Esophagus muscularis mucosa (tissue), 4 donors: ENCODE measurements around the gene SMARCA1. TPM values are rescaled to one million over a fixed set of nuclear protein-coding genes. Genes with fewer than 3 reads are reported as not detected.

Source experiments
- DNase-seq: peaks from one replicate; pipeline ENCODE4 v3.0.0-alpha.2; 2017; ENCODE audit errors: extremely low spot score
- H3K27ac ChIP-seq, 4 donors: fragments of 200-600 bp; sonication (generic); replicated peaks in 1 of 4; 1 replicate in 3 of 4; 2 replicates in 1 of 4; pipeline ENCODE4 v1.5.1; 2016 to 2019; ENCODE audit warnings: mild to moderate bottlenecking in 1 of 4
- H3K27me3 ChIP-seq, 4 donors: fragments of 200-600 bp; sonication (generic); one replicate each; pipeline versions ENCODE4 v1.5.1 to v1.6.0; 2016 to 2019
- H3K36me3 ChIP-seq, 4 donors: fragments of 200-600 bp; sonication (generic); one replicate each; pipeline ENCODE4 v1.5.1; 2016 to 2019
- H3K4me1 ChIP-seq, 4 donors: fragments of 200-600 bp; sonication (generic); one replicate each; pipeline ENCODE4 v1.5.1; 2016 to 2019
- H3K4me3 ChIP-seq, 4 donors: fragments of 200-600 bp; sonication (generic); 1 replicate in 2 of 4; 2 replicates in 2 of 4; pipeline ENCODE4 v1.5.1; 2016 to 2019; ENCODE audit warnings: mild to moderate bottlenecking in 4 of 4, moderate library complexity in 1 of 4
- H3K9me3 ChIP-seq, 4 donors: fragments of 200-600 bp; sonication (generic); 1 replicate in 3 of 4; 2 replicates in 1 of 4; pipeline ENCODE4 v1.5.1; 2016 to 2019
- EP300 ChIP-seq: sonication (generic); formaldehyde crosslinking; IDR thresholded peaks from one replicate; pipeline ENCODE4 v1.6.1; 2017; ENCODE audit warnings: antibody characterized with exemption
- POLR2A ChIP-seq: fragments of 450-650 bp; IDR thresholded peaks from one replicate; pipeline ENCODE4 v1.6.1; 2017; ENCODE audit warnings: antibody characterized with exemption, moderate library complexity, mild to moderate bottlenecking, low read depth
- POLR2AphosphoS5 ChIP-seq, 2 donors: sonication (generic); formaldehyde crosslinking; IDR thresholded peaks; one replicate each; pipeline ENCODE4 v1.6.1; 2017; ENCODE audit warnings: antibody characterized with exemption in 2 of 2
- WGBS: methylation state at CpG from one replicate; pipeline ENCODE4 v1.1.5; 2018; 5-methylcytosine and 5-hydroxymethylcytosine counted together
- intact Hi-C: fragments of 100-400 bp; cut with DNase I; formaldehyde crosslinking; loops from one replicate; pipeline ENCODE4 v1.15.1; 2023
- total RNA-seq, 4 donors: library from RNA; depleted of rRNA; stranded (reverse); fragments of >200 nt; gene quantifications; one replicate each; pipeline versions ENCODE4 v1.1.0 to v1.2.1, GENCODE V29; 2016
- TF ChIP-seq, protein P1 (sequence below), 3 experiments: fragments of 200-600 bp in 2 of 3; fragments of 450-650 bp in 1 of 3; sonication (generic) in 2 of 3; IDR thresholded peaks; one replicate each; pipeline ENCODE4 v1.5.1; 2017 to 2019; ENCODE audit warnings: antibody characterized with exemption in 3 of 3, mild to moderate bottlenecking in 2 of 3, moderate library complexity in 1 of 3

The SMARCA1 gene
- total RNA-seq, 4 donors from 2014 or later: 52.2 to 60.6 (median 55.7) TPM

DNA sequence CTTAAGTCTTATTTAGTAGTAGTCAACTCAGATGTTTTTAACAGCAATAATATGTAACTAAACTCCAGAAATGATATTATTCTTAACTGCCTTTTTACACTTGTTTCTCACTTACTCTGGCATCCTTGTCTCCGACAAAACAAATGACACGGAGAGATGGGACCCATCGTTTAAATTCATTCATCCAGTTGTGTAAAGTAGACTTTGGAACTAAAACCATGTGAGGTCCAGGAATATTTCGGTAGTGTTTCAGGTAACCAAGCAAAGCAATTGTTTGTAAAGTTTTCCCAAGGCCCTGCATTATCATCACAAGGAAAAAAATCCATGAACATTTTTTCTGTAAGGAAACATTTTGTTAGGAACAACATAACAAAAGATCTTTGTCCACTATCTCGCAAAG is 11.6 kb downstream of the SMARCA1 start:
- TF ChIP-seq, protein P1, sequence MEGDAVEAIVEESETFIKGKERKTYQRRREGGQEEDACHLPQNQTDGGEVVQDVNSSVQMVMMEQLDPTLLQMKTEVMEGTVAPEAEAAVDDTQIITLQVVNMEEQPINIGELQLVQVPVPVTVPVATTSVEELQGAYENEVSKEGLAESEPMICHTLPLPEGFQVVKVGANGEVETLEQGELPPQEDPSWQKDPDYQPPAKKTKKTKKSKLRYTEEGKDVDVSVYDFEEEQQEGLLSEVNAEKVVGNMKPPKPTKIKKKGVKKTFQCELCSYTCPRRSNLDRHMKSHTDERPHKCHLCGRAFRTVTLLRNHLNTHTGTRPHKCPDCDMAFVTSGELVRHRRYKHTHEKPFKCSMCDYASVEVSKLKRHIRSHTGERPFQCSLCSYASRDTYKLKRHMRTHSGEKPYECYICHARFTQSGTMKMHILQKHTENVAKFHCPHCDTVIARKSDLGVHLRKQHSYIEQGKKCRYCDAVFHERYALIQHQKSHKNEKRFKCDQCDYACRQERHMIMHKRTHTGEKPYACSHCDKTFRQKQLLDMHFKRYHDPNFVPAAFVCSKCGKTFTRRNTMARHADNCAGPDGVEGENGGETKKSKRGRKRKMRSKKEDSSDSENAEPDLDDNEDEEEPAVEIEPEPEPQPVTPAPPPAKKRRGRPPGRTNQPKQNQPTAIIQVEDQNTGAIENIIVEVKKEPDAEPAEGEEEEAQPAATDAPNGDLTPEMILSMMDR (IDR thresholded peaks at IDR 0.05): no peak
- TF ChIP-seq POLR2AphosphoS5 (IDR thresholded peaks at IDR 0.05) (no peak), POLR2A (no peak), EP300 (no peak)
- H3K27me3 ChIP-seq: no peaks in the 10 kb centered on the region
- peaks cover 10 to 50% (median 25%) of the 10 kb centered on the region in 4 donors for H3K36me3 ChIP-seq
- peaks cover 0 to 4% (median 0%) of the 10 kb centered on the region in 4 donors for H3K4me1 ChIP-seq
- no peak overlapping the region for H3K4me3 ChIP-seq
- H3K9me3 ChIP-seq: no peaks in the 10 kb centered on the region
- 69% methylated on average over 5 of the region's 5 CpGs for WGBS
- no peak overlapping the region for H3K27ac ChIP-seq
- DNase-seq: no peak
- intact Hi-C loops: no loop called here

DNA sequence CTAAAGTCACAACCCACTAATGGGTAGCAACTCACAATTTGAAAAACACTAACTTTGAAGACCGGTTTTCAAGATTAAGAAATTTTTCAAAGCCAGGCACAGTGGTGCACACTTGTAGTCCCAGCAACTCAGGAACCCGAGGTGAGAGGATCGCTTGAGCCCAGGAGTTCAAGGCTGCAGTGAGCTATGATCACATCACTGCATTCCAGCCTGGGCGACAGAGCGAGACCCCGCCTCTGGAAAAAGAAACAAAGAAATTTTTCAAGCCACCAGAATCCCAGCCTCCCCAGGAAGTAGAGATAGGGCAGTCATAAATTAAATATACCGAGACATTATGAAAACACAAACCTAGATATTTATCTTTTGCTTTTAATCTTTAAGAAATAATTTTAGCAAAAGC is 13.0 kb downstream of the SMARCA1 start:
- TF ChIP-seq, protein P1 (IDR thresholded peaks at IDR 0.05): no peak
- no peak for TF ChIP-seq POLR2A
- no peak for TF ChIP-seq EP300
- no peak for TF ChIP-seq POLR2AphosphoS5 (IDR thresholded peaks at IDR 0.05)
- Histone ChIP-seq H3K4me1 (no peaks in the 10 kb centered on the region), H3K27ac (no peak overlapping the region), H3K4me3 (no peak overlapping the region), H3K27me3 (no peaks in the 10 kb centered on the region), H3K36me3 (peaks cover 7 to 58% (median 26%) of the 10 kb centered on the region in 4 donors), H3K9me3 (no peaks in the 10 kb centered on the region)
- intact Hi-C loops: no loop called here
- 80% methylated on average over 7 of the region's 7 CpGs for WGBS
- no peak for DNase-seq

DNA sequence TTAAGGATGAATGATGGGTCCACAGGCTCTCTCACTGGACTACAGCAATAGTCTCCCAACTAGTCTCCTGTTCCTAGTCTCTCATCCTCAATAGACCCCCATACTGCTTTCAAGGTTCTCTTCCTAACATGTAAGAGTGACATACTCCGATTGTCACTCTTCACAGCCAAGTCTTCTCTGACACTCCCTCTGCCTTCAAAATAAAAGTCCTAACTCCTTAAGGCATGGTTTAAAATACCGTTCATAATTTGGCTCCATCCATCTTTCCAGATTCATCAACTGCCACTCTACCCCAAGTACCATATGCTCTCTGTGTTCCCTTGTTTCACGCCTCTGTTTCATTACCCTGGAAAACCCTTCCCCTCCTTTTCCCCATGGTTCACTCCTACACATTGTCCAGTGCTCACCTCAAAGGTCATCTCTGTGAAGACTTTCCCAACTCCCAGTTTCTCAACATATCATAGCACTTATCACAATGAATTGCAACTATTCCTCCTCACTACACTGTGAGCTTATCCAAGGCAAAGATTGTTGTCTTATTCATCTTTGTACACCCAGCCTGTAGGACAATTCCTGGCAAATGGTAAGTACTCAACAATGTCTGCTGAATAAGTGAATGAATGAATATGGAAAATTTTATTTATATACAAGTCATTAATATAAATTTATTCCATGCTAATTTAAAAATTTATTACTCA is 26.0 kb downstream of the SMARCA1 start:
- intact Hi-C loops: no loop called here
- Histone ChIP-seq H3K9me3 (no peaks in the 10 kb centered on the region), H3K4me1 (no peaks in the 10 kb centered on the region), H3K27me3 (no peaks in the 10 kb centered on the region), H3K4me3 (no peak overlapping the region), H3K36me3 (peaks cover 3 to 74% (median 25%) of the 10 kb centered on the region in 4 donors), H3K27ac (no peak overlapping the region)
- TF ChIP-seq POLR2AphosphoS5 (IDR thresholded peaks at IDR 0.05) (no peak), POLR2A (no peak), EP300 (no peak)
- TF ChIP-seq, protein P1 (IDR thresholded peaks at IDR 0.05): no peak
- no peak for DNase-seq
- WGBS: 61% methylated on average over 3 of the region's 3 CpGs

DNA sequence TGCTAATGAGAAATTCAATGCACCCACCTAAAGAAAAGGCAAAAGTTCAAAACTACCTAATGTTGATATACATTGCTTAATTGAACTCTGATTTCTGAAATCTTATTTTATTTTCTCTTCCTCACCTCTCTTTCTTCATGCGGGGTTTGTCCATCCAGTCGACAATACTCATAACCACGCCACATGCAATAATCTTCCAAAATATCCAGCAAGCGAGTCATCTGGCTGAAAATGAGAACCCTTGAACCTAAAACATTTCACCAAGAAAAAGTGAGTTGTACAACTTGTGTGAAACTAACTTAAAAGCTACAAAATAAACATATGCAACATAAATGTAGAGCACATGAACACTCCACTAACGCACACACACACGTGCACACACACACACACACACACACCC is 26.7 kb downstream of the SMARCA1 start:
- no peaks in the 10 kb centered on the region for H3K4me1 ChIP-seq
- no peak for DNase-seq
- no peaks in the 10 kb centered on the region for H3K9me3 ChIP-seq
- no peak overlapping the region for H3K4me3 ChIP-seq
- H3K27ac ChIP-seq: no peak overlapping the region
- peaks cover 0 to 69% (median 20%) of the 10 kb centered on the region in 4 donors for H3K36me3 ChIP-seq
- no peak for TF ChIP-seq POLR2AphosphoS5 (IDR thresholded peaks at IDR 0.05)
- no peak for TF ChIP-seq POLR2A
- TF ChIP-seq, protein P1 (IDR thresholded peaks at IDR 0.05): no peak
- no peak for TF ChIP-seq EP300
- no peaks in the 10 kb centered on the region for H3K27me3 ChIP-seq
- WGBS: 83% methylated on average over 6 of the region's 6 CpGs
- intact Hi-C loops: no loop called here

DNA sequence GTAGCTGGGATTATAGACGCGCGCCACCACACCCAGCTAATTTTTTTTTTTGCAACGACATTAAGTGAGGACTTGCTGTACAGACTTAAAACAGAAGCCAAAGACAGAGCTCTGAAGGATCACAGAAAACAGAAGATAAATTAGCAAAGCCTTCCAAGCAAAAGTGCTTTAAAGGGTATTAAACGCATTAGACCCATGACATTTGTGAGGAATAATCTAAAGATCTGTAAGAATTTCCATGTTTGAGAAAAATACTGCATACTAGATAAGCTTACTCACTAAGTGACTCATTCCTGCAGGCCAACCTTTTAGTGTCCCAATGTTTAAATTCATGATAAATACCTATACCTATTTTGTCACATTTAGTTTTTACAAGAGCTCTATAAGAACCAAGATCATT is 27.4 kb downstream of the SMARCA1 start:
- Histone ChIP-seq H3K27me3 (no peaks in the 10 kb centered on the region), H3K4me3 (no peak overlapping the region), H3K4me1 (peaks cover 0 to 2% (median 0%) of the 10 kb centered on the region in 4 donors), H3K27ac (no peak overlapping the region), H3K36me3 (peaks cover 0 to 67% (median 17%) of the 10 kb centered on the region in 4 donors), H3K9me3 (no peaks in the 10 kb centered on the region)
- intact Hi-C loops: no loop called here
- WGBS: 85% methylated on average over 5 of the region's 5 CpGs
- no peak for DNase-seq
- TF ChIP-seq POLR2A: no peak
- TF ChIP-seq POLR2AphosphoS5 (IDR thresholded peaks at IDR 0.05): no peak
- TF ChIP-seq, protein P1 (IDR thresholded peaks at IDR 0.05): no peak
- TF ChIP-seq EP300: no peak
